HG03103 (cell line): ENCODE data around the gene DHX58.
"Not testable (repeated sequence)": the region's sequence is repeated elsewhere in the genome, so short reads cannot be mapped to it uniquely, and the experiment has no call there.

Experiments used
- ATAC-seq: cut with Tn5 transposase; IDR thresholded peaks from one replicate; pipeline ENCODE4 v1.9.1; 2021; ENCODE audit warnings: low read depth; ENCODE audit not compliant: unreplicated experiment

Gene DHX58

DNA sequence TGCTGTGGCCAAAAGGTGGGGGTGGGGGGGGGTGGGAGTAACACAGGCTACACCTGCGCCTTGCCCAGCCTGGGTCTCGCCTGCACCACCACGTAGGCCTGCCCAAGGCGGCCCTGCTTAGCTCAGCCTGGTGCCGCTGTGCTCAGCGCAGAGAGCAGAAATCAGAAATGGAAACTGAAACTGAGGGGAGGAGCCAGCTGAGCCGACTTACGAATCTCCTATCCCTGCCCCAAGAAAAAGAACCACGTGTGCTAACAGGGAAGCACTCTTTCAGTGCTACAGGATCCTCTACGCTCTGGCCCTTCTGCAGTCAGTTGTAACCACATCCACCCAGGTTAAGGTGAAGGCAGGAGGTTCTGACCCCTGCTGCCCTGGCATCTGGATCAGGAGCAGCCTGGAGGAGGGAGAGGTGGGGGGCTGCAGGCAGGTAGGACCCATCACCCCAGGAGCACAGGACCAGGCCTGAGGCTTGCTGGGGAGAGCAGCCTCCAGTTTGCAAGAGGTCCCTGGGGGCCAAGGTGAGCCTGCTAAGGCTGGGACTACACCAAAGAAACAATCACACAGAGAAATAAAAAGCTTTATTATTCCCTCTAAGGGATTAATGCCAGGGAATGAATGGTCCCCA, at the start of gene DHX58:
Gene DHX58 (minus strand): TSS at position 163 of the 625 bp plus-strand sequence. CDS start 822 bp downstream, outside the sequence.
- peak; percentile 48 for ATAC-seq

- no peak for ATAC-seq
These were observed 48.0 kb upstream of the DHX58 start for GRCh38 chr17:42160531-42160910.

- no peak for ATAC-seq
These were observed 47.4 kb upstream of the DHX58 start for GRCh38 chr17:42159796-42160530.

DNA sequence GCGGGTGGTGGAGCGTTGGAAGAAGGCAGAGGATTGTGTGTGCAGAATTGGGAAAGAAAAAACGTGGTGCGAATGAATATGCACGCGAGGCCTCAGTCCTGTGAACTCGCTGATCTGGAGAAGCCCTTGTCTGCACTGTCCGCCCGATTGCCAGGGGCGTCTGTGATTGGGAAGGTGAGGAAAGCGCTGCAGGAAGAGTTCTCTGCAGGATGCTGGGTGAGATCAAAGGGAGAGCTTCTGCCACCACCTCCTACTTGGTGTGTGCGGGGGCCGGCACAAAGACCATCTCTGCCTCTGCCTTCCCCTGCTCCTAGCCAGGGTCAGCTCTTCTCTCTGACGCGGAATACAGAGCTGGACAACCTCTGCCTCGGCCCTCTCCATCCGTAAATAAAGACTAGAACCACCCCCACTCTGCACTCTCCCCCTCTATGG, 43.1 kb upstream of the DHX58 start:
- ATAC-seq: no peak

DNA sequence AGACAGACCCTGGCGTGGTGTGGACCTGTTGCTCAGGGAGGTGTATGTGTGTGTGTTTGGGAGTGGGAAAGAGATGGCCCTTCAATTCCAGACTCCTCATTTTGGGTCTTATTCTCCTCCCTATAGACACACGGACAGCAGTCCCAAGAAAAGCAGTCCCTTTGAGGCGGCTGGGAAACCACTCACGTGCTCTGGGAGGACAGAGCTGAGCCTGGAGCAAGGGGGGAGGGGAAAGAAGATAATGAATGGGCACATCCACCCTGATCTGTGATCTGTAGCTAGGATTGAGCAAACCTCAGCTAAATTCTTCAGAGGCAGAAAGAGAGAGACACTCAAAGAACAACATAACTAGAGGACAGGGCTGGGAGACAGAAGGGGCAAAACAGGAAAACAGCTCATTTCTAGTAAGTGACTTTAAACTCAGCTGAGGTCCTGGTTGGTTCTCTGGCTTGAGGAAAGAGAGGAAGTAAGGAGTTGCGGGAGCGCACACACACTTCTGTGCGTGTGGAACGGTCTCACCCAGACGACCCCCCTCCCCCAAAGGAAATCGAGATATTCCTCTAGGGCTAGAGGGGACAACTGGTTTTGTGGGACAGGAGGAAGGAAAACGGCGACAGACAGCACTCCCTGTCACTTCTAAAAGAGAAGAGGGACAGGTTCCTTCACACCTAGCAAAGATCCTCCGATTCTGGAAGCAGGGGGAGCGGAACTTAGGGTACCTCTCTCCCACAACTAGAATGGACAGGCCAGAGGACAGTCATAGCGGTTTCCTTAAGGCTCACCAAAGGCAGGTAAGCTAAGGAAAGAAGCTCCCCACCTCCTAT, 41.6 kb upstream of the DHX58 start:
- no peak for ATAC-seq

- ATAC-seq: no peak
These were observed 34.5 kb upstream of the DHX58 start for GRCh38 chr17:42146911-42147607.

- ATAC-seq: not testable (repeated sequence)
These were observed 30.6 kb upstream of the DHX58 start for GRCh38 chr17:42143138-42143537.

- ATAC-seq: no peak
These were observed 29.9 kb upstream of the DHX58 start for GRCh38 chr17:42142371-42142896.

- ATAC-seq: no peak
These were observed 28.9 kb upstream of the DHX58 start for GRCh38 chr17:42141382-42141781.

- not testable (repeated sequence) for ATAC-seq
These were observed 28.2 kb upstream of the DHX58 start for GRCh38 chr17:42140690-42141089.

- no peak for ATAC-seq
These were observed 26.4 kb upstream of the DHX58 start for GRCh38 chr17:42138749-42139492.

GRCh38 chr17:42136654-42137051, 24.1 kb upstream of the DHX58 start:
- no peak for ATAC-seq

DNA sequence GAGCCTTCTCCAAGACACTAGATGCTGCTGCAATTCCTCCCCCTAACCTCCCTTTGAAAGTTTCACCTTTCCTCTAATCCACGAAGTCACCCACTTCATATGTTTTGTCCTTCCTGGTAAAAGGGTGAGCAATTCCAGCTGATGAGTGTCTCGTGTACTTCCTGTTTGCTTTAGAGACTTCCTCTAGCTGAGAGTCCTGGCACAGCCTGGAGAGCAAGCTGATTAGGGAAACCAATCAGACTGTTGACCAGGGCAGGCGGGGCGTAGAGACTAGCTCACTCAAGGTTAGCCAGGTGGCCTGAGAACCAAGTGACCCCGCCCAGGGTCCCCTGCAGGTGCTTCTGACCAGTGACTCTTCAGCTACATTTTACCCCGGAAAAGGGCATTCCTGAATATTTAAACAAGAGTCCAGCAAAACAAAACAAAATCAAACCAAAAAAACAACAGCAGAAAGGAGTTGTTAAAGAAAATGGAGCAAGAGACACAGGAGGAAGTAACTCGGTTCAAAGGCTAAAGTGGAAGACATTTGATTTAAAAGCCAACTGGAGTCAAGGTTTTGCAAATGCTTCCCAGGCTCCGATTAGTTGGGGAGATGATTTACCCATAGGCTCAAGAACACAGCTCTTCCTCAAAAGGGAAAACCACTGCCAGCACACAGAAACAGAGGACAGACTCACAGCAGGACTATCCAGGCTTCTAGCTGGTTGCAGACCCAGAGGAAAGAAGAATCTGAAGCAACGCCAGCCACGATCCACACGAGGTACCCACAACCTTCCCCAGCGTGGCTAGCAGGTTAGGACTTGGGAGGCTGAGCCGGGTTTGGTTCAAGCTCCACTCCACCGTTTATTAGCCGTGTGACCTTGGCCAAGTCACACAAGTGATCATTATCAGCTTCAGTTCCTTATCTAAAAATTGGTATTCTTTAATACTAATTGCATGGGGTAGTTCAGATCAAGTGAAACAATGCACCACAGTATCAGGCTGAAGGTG, 23.4 kb upstream of the DHX58 start:
- ATAC-seq: no peak

DNA sequence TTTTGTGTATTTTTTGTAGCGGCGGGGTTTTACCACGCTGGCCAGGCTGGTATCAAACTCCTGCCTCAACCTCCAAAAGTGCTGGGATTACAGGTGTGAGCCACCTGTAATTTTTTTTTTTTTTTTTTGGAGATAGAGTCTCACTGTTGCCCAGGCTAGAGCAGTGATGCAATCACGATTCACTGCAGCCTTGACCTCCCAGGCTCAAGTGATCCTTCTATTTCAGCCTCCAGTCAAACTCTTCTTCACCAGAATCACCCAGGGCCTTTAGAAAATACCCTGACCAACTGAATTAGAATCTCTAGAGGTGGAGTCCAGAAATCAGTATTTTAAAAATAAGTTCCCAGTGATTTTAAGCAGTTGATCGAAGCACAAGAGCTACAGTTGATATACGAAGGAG, 22.6 kb upstream of the DHX58 start:
- ATAC-seq: no peak

DNA sequence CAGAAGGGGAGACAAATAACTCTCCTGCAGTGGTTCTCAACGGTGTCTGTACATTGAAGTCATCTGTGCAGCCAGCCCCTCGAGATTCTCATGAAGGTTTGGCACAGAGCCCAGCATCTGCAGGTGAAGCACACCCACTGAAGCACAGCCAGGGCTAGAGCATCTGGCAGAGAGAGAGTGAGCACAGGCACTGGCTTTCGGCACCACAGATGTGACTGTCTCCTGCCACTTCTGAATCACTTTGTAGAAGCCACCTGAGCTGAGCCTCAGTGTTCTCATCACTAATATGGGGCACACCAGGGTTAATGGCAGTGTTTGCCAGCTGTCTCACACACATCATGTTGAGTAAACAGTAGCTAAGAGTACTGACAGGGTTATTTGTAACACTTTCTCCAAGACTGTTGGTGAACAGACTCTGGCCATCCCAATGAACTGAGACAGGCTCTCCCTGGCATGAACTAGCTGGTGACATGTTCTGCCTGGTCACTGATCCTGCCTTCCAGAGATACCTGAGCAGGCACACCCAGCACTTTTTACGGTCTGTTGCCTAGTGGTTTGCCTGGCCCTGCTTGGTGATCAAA, 21.0 kb upstream of the DHX58 start:
- peak; percentile 67 for ATAC-seq

DNA sequence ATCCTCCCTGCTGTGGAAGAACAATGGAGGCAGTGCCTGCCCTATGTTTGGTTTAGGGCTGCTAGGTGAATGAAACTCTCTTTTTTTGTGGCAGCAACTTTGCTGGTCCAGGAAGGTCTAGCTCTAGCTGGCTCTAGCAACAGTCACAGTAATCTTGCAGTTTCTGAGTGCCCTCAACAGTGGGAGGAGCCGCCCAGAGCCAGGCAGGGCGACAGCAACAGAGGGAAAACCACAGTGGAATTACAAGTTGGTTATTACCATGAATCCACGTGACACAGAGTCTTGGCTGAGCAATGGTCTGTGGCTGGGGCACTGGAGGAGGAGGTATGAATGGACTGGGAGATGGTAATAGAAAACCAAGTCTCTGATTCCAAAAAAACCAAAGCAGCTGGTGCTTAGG, 20.4 kb upstream of the DHX58 start:
- ATAC-seq: peak; percentile 11

GRCh38 chr17:42131981-42132432, 19.5 kb upstream of the DHX58 start:
- ATAC-seq: no peak

- ATAC-seq: no peak
These were observed 18.7 kb upstream of the DHX58 start for GRCh38 chr17:42131232-42131631.
